ENCODE measurements around the gene RXRB. TPM values are rescaled to one million over a fixed set of nuclear protein-coding genes. Genes with fewer than 3 reads are reported as not detected.

RXRB gene
- total and polyA plus RNA-seq, 2 of the 13 experiments (the other 11 are each of a cell fraction or from before 2014, with no cell fraction given), result 26.7 to 55.7 TPM

DNA sequence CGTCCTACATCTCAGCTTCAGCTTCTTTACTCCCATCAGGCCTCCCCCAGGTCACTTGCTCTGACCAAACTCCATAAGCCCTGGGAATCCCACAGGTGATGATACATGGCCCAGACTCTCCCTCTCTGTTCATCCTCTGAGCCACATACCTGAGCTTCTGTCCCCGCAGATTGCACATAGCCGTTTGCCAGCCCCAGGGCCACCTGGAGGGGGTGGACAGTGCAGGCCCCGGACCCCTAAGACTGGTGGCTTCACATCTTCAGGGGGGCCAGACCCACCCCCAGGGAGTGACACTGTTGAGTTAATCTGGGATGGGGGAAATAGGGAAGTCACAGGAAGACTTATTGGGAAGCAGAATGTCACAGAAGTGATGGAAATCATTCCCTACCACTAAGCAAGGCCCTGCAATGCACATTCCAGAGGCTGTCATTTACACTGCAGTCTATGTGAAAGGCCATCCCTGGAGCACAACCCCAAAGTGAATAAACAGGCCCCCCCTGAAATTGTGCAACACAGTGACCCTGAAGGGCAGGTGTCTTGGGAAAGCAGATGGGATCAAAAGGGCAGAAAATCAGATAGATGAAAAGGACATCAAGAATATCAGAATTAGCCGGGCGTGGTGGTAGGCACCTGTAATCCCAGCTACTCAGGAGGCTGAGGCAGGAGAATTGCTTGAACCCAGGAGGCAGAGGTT is 2.2 kb downstream of the RXRB start (continued):
- TF ChIP-seq, protein P1, sequence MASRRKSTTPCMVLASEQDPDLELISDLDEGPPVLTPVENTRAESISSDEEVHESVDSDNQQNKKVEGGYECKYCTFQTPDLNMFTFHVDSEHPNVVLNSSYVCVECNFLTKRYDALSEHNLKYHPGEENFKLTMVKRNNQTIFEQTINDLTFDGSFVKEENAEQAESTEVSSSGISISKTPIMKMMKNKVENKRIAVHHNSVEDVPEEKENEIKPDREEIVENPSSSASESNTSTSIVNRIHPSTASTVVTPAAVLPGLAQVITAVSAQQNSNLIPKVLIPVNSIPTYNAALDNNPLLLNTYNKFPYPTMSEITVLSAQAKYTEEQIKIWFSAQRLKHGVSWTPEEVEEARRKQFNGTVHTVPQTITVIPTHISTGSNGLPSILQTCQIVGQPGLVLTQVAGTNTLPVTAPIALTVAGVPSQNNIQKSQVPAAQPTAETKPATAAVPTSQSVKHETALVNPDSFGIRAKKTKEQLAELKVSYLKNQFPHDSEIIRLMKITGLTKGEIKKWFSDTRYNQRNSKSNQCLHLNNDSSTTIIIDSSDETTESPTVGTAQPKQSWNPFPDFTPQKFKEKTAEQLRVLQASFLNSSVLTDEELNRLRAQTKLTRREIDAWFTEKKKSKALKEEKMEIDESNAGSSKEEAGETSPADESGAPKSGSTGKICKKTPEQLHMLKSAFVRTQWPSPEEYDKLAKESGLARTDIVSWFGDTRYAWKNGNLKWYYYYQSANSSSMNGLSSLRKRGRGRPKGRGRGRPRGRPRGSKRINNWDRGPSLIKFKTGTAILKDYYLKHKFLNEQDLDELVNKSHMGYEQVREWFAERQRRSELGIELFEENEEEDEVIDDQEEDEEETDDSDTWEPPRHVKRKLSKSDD (CRISPR knock-in tag; IDR thresholded peaks at IDR 0.05; ENCODE audit: low read depth), result no peak
- TF ChIP-seq KDM3A (CRISPR knock-in tag; IDR thresholded peaks at IDR 0.05; ENCODE audit: low read depth) (peak; percentile 81; the same call in 1 of the 2 replicates), HMGA1 (CRISPR knock-in tag; conservative IDR thresholded peaks at IDR 0.05) (no peak), RORA (CRISPR knock-in tag; IDR thresholded peaks at IDR 0.05) (no peak), ZNF317 (CRISPR knock-in tag; IDR thresholded peaks at IDR 0.05) (peak; percentile 79), HNRNPL (IDR thresholded peaks at IDR 0.05; ENCODE audit: low read depth, low read length) (no peak), ZBTB8A (CRISPR knock-in tag; IDR thresholded peaks at IDR 0.05; ENCODE audit: borderline replicate concordance, low read depth) (no peak), ZNF790 (CRISPR knock-in tag; IDR thresholded peaks at IDR 0.05; ENCODE audit: borderline replicate concordance) (no peak), ZNF678 (CRISPR knock-in tag; IDR thresholded peaks at IDR 0.05) (no peak), ADNP (CRISPR knock-in tag; IDR thresholded peaks at IDR 0.05) (no peak), HNRNPLL (IDR thresholded peaks at IDR 0.05; ENCODE audit: low read depth, low read length, poor library complexity, severe bottlenecking) (no peak), THYN1 (CRISPR knock-in tag; IDR thresholded peaks at IDR 0.05; ENCODE audit: borderline replicate concordance, low read depth) (no peak), ZNF891 (CRISPR knock-in tag; IDR thresholded peaks at IDR 0.05) (no peak)
- TF ChIP-seq, protein P2, sequence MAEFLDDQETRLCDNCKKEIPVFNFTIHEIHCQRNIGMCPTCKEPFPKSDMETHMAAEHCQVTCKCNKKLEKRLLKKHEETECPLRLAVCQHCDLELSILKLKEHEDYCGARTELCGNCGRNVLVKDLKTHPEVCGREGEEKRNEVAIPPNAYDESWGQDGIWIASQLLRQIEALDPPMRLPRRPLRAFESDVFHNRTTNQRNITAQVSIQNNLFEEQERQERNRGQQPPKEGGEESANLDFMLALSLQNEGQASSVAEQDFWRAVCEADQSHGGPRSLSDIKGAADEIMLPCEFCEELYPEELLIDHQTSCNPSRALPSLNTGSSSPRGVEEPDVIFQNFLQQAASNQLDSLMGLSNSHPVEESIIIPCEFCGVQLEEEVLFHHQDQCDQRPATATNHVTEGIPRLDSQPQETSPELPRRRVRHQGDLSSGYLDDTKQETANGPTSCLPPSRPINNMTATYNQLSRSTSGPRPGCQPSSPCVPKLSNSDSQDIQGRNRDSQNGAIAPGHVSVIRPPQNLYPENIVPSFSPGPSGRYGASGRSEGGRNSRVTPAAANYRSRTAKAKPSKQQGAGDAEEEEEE (CRISPR knock-in tag; IDR thresholded peaks at IDR 0.05; ENCODE audit: borderline replicate concordance), result no peak
- TF ChIP-seq, protein P3, sequence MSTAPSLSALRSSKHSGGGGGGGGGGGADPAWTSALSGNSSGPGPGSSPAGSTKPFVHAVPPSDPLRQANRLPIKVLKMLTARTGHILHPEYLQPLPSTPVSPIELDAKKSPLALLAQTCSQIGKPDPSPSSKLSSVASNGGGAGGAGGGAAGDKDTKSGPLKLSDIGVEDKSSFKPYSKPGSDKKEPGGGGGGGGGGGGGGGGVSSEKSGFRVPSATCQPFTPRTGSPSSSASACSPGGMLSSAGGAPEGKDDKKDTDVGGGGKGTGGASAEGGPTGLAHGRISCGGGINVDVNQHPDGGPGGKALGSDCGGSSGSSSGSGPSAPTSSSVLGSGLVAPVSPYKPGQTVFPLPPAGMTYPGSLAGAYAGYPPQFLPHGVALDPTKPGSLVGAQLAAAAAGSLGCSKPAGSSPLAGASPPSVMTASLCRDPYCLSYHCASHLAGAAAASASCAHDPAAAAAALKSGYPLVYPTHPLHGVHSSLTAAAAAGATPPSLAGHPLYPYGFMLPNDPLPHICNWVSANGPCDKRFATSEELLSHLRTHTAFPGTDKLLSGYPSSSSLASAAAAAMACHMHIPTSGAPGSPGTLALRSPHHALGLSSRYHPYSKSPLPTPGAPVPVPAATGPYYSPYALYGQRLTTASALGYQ (CRISPR knock-in tag; IDR thresholded peaks at IDR 0.05), result peak; percentile 88
- TF ChIP-seq, protein P4, sequence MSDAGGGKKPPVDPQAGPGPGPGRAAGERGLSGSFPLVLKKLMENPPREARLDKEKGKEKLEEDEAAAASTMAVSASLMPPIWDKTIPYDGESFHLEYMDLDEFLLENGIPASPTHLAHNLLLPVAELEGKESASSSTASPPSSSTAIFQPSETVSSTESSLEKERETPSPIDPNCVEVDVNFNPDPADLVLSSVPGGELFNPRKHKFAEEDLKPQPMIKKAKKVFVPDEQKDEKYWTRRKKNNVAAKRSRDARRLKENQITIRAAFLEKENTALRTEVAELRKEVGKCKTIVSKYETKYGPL (CRISPR knock-in tag; IDR thresholded peaks at IDR 0.05), result 0 out of 2 replicates have a peak, but pooled peaks have one; percentile 40
- TF ChIP-seq, protein P5, sequence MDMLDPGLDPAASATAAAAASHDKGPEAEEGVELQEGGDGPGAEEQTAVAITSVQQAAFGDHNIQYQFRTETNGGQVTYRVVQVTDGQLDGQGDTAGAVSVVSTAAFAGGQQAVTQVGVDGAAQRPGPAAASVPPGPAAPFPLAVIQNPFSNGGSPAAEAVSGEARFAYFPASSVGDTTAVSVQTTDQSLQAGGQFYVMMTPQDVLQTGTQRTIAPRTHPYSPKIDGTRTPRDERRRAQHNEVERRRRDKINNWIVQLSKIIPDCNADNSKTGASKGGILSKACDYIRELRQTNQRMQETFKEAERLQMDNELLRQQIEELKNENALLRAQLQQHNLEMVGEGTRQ (IDR thresholded peaks at IDR 0.05; ENCODE audit: low read depth, low read length), result no peak
- TF ChIP-seq, protein P5 (CRISPR knock-in tag; IDR thresholded peaks at IDR 0.05; ENCODE audit: borderline replicate concordance), result no peak
